ENCODE results near the gene ARIH2. TPM values are rescaled to one million over a fixed set of nuclear protein-coding genes. Genes with fewer than 3 reads are reported as not detected.

ARIH2 gene
- total and polyA plus RNA-seq, 2 of the 8 experiments (the other 6 are each of a cell fraction or from before 2014, with no cell fraction given): 72.9 to 136 TPM

DNA sequence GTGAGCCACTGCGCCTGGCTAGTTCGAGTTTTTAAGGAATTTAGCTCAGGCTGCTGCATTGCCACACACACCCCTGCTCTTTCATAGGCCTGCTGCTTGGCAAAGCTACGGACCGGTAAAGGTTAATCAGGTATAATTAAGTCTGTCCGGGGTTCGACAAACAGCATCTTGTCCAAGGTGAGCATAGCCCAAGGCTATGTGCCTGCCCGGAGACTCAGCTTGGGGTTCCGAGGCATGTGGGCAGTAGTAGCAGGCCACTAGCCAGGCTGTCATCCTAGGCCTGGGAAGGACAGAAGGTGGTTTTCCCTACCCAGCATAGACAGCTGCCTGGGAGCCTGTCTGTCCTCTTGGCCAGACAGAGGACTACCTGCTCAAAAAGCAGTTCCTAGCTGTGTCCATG is 78.0 kb downstream of the ARIH2 start (continued):
- TF ChIP-seq SIN3A (conservative IDR thresholded peaks at IDR 0.05 in 1 of 2, IDR thresholded peaks at IDR 0.05 in 1 of 2; ENCODE audit: low read depth in 1 of 2, low read length in 2 of 2): no peak
- TF ChIP-seq TBP (IDR thresholded peaks at IDR 0.05; ENCODE audit: low read depth, low read length): no peak
- TF ChIP-seq SP1 (IDR thresholded peaks at IDR 0.05; ENCODE audit: low read depth, low read length): no peak
- TF ChIP-seq, protein P1, sequence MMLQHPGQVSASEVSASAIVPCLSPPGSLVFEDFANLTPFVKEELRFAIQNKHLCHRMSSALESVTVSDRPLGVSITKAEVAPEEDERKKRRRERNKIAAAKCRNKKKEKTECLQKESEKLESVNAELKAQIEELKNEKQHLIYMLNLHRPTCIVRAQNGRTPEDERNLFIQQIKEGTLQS (IDR thresholded peaks at IDR 0.05; ENCODE audit: insufficient read depth, low read depth, low read length): no peak
- no peak for TF ChIP-seq ZNF274 (IDR thresholded peaks at IDR 0.05; ENCODE audit: borderline replicate concordance, extremely low read depth, low read length)
- TF ChIP-seq RAD21 (IDR thresholded peaks at IDR 0.05 in 1 of 2, conservative IDR thresholded peaks at IDR 0.05 in 1 of 2; ENCODE audit: low read depth in 2 of 2, low read length in 2 of 2): no peak

All from H1 (cell line).